ENCODE results near the gene PGLYRP3.

Gene PGLYRP3, protein sequence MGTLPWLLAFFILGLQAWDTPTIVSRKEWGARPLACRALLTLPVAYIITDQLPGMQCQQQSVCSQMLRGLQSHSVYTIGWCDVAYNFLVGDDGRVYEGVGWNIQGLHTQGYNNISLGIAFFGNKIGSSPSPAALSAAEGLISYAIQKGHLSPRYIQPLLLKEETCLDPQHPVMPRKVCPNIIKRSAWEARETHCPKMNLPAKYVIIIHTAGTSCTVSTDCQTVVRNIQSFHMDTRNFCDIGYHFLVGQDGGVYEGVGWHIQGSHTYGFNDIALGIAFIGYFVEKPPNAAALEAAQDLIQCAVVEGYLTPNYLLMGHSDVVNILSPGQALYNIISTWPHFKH

GRCh38 chr1:153312570-153313186 lies at the start of gene PGLYRP3:
Gene PGLYRP3 (minus strand): TSS chr1:153312952. CDS start chr1:153310665, 2,287 bp downstream.
- no peak for DNase-seq

DNA sequence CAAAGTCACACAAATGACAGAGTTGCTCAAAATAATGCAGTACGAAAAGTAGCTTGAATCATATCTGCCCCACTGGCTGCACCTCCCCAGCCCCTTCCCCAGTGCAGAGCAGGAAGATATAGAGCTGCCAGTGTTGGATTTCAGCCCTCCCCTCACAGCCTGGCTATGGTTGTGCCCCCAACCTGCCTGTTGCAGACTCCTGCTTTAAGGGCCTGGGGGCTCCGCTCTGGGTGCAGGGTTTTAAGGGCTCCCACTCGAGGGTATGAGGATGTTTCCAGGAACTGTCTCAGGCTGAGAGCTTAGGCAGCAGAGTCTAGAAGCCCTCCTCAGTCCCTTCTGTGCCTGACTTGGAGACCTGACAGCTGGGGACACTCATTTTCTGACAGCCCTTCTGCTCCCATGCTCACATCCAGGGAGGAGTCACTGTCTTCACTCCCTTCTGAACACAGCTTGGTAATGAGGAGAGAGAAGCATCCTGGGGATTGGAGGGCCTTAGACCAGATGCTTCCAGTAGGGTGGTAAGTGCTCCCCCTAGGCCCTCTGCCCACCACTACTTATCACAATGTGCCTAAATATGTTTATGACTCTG lies 49.5 kb upstream of the PGLYRP3 start:
- DNase-seq = no peak

DNA sequence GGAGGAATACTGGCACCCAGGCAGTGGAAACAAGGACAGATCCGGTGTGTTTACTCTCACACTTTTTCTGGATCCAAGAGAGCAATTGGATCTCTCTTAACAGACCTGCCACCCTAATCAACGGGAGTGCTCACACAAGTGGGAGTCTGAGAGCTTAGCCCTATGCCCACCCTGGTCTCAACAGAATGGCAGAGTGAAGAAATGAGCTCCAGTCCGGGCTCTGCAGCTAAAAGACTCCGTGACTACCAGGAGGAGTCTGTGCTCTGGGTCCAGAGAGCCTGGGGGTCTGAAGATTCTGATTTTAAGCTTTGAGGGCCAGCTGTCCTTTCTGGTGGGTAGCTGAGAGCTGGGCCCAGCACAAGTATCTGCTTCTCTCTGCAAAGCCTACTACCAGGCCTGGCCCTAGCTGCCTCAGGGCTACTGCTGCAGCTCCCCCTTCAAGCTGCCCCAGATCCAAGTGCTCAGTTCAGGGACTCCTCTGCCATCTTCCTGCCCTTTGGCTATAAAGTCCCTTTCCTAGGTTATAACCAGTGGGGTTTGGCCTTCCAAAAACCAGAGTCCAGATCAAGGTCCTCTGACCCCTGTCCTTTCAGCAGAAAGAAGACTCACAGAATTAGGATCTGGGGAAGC lies 48.8 kb upstream of the PGLYRP3 start:
- DNase-seq = no peak

DNA sequence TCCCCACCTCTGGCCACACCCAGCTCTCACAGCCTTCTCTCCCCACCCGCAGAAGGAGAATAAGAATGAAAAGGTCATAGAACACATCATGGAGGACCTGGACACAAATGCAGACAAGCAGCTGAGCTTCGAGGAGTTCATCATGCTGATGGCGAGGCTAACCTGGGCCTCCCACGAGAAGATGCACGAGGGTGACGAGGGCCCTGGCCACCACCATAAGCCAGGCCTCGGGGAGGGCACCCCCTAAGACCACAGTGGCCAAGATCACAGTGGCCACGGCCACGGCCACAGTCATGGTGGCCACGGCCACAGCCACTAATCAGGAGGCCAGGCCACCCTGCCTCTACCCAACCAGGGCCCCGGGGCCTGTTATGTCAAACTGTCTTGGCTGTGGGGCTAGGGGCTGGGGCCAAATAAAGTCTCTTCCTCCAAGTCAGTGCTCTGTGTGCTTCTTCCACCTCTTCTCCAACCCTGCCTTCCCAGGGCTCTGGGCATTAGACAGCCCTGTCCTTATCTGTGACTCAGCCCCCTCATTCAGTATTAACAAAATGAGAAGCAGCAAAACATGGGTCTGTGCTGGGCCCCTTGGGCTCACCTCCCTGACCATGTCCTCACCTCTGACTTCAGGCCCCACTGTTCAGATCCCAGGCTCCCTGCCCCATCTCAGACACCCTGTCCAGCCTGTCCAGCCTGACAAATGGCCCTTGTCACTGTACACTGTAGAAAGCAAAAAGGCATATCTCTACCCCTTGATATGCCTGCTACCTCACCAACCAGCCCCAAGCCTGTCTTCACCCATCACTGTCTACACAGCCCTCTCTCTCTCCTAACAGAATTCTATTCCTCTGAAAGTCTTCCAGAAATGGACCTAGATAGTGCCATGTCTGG lies 48.1 kb upstream of the PGLYRP3 start:
- no peak for DNase-seq

GRCh38 chr1:153360190-153360589 lies 47.4 kb upstream of the PGLYRP3 start:
- DNase-seq = no peak

GRCh38 chr1:153359241-153359640 lies 46.5 kb upstream of the PGLYRP3 start:
- DNase-seq = no peak

GRCh38 chr1:153358691-153358975 lies 45.9 kb upstream of the PGLYRP3 start:
- no peak for DNase-seq

DNA sequence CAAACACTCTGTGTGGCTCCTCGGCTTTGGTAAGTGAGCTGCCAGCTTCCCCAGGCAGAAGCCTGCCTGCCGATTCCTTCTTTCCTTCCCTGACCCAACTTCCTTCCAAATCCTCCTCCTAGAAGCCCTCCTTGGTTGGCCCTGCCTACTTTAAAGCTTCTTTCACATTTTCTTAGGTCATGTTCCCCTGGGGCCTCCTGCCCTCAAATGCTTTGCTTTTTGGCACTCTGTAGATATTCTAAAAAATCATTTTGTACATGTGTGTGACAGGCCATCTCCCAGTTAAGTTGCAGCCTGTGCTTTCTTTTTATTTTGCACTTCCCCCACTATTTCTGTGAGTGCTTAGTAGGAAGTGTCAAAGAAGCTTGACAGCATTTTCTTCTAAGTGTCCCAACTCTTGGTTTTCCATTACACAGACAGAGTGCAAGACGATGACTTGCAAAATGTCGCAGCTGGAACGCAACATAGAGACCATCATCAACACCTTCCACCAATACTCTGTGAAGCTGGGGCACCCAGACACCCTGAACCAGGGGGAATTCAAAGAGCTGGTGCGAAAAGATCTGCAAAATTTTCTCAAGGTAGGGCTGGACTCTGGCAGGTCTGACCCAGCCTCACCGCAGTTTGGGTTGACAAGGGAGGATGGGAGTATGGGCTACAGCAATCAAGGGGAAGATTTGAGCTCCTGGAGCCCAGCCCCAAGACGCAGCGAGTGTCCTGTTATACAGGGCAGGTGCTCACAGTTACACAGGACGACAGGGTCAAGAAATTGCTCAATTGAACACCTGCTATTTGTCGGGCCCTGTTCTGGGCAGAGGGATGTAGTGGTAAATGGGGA lies 45.3 kb upstream of the PGLYRP3 start, which contains the start of gene S100A9:
S100A9 (plus strand) TSS at position 2 of the 838 bp plus-strand sequence; CDS start at position 432, 430 bp downstream.
- DNase-seq = no peak

DNA sequence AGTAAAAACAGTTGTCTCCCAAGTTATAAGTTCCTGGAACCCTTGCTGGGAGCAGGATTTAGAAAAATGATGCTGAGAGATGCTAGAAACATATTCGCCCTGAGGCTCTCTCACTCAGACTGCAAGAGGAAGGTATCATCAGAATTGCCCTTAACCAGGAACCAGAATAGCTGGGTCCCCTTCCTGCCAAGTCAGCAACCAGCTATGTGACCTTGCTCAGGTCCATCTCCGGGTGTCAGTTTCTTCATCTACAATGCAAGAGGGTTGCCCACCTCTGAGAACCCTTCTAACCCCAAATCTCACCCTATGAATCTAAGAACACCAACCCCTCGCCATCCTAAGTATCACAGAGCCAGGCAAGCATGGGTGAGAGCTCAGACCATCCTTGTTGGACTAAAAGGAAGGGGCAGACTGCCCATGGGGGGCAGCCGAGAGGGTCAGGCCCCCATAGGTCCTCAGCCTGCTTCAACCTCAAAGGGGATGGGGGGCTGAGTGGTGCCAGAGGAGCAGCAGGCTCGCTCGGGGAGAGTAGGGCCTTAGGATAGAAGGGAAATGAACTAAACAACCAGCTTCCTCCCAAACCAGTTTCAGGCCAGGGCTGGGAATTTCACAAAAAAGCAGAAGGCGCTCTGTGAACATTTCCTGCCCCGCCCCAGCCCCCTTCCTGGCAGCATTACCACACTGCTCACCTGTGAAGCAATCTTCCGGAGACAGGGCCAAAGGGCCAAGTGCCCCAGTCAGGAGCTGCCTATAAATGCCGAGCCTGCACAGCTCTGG lies 44.5 kb upstream of the PGLYRP3 start:
- no peak for DNase-seq

GRCh38 chr1:153356392-153357075 lies 43.8 kb upstream of the PGLYRP3 start:
- no peak for DNase-seq

- peak; percentile 74 for DNase-seq
Observed at GRCh38 chr1:153355445-153356071, 42.8 kb upstream of the PGLYRP3 start.

GRCh38 chr1:153354515-153355193 lies 41.9 kb upstream of the PGLYRP3 start:
- no peak for DNase-seq

GRCh38 chr1:153353226-153353947 lies 40.6 kb upstream of the PGLYRP3 start:
- DNase-seq = peak; percentile 38

DNA sequence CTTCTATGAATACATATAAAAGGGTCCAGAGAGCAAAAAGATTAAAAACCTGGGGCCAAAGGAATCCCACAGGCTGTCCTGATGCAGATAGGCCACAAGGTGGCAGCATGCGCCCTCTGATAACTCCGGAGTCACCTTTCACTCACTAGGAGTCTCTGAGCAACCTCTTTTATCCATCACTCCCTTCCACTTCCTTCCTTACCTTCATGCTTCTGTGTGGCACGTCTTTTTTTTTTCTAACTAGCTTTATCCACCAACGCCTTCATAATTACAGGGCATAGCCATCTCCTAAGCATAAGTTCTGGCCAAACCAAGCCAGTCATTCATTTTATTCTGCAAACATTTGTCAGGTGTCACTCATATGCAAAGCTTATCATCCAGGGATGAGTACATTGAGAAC lies 39.8 kb upstream of the PGLYRP3 start:
- peak; percentile 68 for DNase-seq

DNA sequence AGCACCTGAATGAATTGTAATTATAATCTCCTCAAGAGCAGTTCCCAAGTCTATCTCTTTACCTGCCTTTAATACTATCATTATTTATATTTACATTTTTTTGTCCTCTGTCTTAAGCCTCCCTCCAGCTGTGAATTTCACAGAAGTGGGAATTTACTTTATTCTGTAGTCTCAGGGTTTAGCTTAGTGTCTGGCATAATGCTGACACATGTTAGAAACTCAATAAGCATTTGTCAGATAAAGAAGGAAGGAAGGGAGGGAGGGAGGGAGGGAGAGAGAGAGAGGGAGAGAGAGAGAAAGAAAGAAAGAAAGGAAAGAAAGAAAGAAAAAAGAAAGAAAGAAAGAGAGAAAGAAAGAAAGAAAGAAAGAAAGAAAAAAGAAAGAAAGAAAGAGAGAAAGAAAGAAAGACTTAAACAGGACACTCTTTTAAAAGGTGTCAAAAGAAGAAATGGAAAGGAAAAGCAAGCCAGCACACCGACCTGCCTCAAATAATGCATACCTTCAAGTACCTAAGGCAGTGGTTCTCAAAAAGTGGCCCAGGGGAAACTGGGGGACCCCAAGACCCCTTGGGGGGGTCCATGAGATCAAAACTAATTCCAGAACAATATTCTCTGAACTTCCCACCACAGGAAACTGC lies 37.7 kb upstream of the PGLYRP3 start:
- DNase-seq = no peak

DNA sequence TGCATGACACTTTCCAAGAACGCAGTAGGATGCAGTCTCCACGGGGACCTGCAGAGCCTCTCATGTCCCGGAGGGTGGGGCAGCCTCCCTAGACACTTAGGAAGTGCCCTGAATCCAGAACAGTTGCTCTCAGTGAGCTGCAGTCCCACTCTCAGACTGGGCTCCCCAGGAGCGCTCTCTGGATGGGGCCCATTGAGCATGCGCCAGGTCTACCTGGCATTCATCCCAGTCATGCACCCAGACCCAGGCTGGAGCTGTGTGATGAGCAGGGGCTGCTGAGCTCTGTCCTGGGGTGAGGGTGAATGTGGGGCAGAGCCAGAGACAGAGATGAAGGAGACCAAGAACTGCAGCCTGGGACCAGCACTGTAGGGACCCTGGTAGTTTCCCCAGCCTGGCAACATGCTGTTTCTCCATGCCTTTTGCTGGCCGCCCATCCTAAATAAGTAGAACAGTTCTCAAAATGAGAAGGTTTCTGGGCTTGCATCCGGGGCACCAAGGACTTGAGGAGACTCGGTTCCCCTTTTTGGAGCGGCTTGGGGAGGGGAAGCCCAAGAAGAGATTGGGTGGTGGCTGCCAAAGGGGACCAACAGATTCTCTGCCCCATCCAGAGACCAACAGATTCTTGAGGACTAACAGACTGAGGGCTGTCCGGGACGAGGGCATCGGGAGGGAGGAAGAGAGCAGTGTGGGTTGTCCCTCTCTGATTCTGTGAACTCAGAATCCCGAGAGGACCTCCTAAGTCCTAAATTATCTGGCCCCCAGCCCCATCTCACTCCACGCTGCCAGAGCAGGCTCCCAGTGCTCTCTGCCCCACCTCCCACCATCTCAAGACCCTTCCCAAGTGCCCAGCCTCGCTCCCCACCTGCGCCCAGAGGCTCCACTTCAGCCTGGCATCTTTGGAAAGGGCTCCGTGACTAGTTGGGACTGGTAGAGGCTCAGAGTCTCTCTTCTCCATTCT lies 36.9 kb upstream of the PGLYRP3 start:
- no peak for DNase-seq

Data from SHP77 treated with DMSO at 0.1 percent for 48 hours (cell line).